GM12872 (cell line): ENCODE results near the gene TCF23.

Experiments used
- CTCF ChIP-seq: IDR thresholded peaks from 3 replicates; pipeline ENCODE4 v1.5.1; 2011; ENCODE audit warnings: low read depth, mild to moderate bottlenecking, low read length, moderate library complexity; ENCODE audit not compliant: insufficient read depth

TCF23 gene

GRCh38 chr2:27194538-27195354 is 45.9 kb downstream of the TCF23 start:
- no peak for TF ChIP-seq CTCF

- TF ChIP-seq CTCF: no peak
Observed at GRCh38 chr2:27198627-27199026, 49.8 kb downstream of the TCF23 start.

- TF ChIP-seq CTCF: no peak
Observed at GRCh38 chr2:27199241-27199640, 50.4 kb downstream of the TCF23 start.

GRCh38 chr2:27201675-27202074 is 52.9 kb downstream of the TCF23 start:
- no peak for TF ChIP-seq CTCF

GRCh38 chr2:27202854-27203253 is 54.0 kb downstream of the TCF23 start:
- TF ChIP-seq CTCF: no peak

- no peak for TF ChIP-seq CTCF
Observed at GRCh38 chr2:27203741-27204140, 54.9 kb downstream of the TCF23 start.

GRCh38 chr2:27204566-27204965 is 55.8 kb downstream of the TCF23 start:
- no peak for TF ChIP-seq CTCF
